SK-N-SH treated with all-trans-retinoic acid at 6 μM for 48 hours (cell line): ENCODE data around the gene RASD1.

ENCODE experiments used
- POU6F1 ChIP-seq: fragments of 250-450 bp; sonication (Bioruptor Pico); IDR thresholded peaks from 2 replicates; pipeline ENCODE4 v1.8.0; 2021; ENCODE audit warnings: low read depth, mild to moderate bottlenecking, moderate library complexity, borderline replicate concordance
- RARB ChIP-seq: fragments of 250-450 bp; sonication (Bioruptor Pico); IDR thresholded peaks from 2 replicates; pipeline ENCODE4 v1.8.0; 2021; ENCODE audit warnings: mild to moderate bottlenecking, moderate library complexity
- ZFP3 ChIP-seq: fragments of 250-450 bp; sonication (Bioruptor Pico); IDR thresholded peaks from 2 replicates; pipeline ENCODE4 v1.5.0; 2020; ENCODE audit warnings: mild to moderate bottlenecking, moderate library complexity
- TF ChIP-seq, protein P1 (sequence below): fragments of 250-450 bp; sonication (Bioruptor Pico); IDR thresholded peaks from 2 replicates; pipeline ENCODE4 v1.8.0; 2020; ENCODE audit warnings: mild to moderate bottlenecking, moderate library complexity, borderline replicate concordance

GRCh38 chr17:17535957-17536356, 39.8 kb upstream of the RASD1 start:
- TF ChIP-seq POU6F1 (CRISPR knock-in tag) (no peak), RARB (CRISPR knock-in tag) (no peak), ZFP3 (no peak)
- TF ChIP-seq, protein P1, sequence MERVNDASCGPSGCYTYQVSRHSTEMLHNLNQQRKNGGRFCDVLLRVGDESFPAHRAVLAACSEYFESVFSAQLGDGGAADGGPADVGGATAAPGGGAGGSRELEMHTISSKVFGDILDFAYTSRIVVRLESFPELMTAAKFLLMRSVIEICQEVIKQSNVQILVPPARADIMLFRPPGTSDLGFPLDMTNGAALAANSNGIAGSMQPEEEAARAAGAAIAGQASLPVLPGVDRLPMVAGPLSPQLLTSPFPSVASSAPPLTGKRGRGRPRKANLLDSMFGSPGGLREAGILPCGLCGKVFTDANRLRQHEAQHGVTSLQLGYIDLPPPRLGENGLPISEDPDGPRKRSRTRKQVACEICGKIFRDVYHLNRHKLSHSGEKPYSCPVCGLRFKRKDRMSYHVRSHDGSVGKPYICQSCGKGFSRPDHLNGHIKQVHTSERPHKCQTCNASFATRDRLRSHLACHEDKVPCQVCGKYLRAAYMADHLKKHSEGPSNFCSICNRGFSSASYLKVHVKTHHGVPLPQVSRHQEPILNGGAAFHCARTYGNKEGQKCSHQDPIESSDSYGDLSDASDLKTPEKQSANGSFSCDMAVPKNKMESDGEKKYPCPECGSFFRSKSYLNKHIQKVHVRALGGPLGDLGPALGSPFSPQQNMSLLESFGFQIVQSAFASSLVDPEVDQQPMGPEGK (CRISPR knock-in tag): no peak
